HG03039 (cell line): ENCODE measurements around the gene KCNJ11.
A peak's percentile ranks its signal among the peaks of the same experiment; 100 is the strongest.

ENCODE experiments used
- ATAC-seq: cut with Tn5 transposase; IDR thresholded peaks from one replicate; pipeline ENCODE4 v1.9.1; 2021; ENCODE audit warnings: mild to moderate bottlenecking, moderate library complexity; ENCODE audit not compliant: unreplicated experiment

The KCNJ11 gene

DNA sequence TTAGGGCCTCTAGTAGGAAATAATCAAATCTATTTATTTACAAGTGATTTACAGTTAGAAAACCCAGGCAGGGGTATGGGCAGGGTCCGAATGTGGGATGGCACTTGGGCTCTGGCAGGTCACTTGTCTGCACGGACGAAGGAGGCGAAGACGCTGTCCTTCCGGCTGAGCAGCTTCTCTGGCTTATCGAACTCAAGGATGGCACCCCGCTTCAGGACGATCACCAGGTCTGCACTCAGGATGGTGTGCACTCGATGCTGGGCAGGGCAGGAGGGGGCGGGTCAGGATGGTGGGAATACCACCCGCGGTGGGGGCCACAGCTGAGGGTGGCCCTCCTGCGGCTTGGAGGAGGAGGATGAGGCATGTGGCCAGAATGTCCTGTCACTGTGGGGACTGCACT lies 4.4 kb upstream of the KCNJ11 start:
- ATAC-seq, result no peak

DNA sequence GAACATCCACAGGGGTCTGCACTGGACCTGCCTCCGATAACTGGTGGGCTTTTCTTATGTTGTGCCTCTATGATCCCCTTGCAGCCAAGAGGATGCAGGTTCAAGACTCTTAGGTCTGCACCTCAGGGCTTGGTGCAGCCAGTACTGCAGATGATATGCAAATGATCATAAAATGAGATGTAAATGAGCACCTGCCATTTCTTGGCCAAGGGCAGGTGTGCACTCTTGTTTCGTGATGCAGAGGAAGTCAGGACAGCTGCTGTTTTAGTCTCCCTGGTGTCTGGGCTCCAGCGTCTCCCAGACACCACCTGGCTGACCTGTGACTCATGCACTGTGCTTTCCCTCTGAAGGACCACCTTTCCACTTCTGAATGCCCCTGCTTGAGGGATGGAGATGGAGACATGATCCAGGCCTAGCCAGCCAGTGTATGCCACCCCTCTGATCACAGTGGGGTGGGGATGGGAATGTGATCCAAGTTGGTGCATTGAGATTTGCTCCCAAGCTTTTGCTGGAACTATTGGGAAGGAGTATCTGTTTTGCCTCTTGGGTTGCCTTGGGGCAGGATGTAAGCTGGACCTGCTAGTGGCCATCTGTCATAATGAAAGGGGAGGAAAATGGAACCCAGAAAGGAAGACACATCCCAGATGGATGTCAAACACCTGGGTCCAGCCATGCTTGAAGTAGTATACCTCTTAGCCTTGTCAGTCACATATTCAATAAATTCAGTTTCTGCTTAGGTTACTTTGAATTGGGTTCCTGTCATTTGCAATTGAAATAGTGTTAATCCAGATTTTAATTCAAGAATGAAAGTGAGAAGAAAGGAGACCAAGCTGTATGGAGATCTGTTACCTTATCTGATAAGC lies 3.3 kb upstream of the KCNJ11 start:
- ATAC-seq, result no peak

DNA sequence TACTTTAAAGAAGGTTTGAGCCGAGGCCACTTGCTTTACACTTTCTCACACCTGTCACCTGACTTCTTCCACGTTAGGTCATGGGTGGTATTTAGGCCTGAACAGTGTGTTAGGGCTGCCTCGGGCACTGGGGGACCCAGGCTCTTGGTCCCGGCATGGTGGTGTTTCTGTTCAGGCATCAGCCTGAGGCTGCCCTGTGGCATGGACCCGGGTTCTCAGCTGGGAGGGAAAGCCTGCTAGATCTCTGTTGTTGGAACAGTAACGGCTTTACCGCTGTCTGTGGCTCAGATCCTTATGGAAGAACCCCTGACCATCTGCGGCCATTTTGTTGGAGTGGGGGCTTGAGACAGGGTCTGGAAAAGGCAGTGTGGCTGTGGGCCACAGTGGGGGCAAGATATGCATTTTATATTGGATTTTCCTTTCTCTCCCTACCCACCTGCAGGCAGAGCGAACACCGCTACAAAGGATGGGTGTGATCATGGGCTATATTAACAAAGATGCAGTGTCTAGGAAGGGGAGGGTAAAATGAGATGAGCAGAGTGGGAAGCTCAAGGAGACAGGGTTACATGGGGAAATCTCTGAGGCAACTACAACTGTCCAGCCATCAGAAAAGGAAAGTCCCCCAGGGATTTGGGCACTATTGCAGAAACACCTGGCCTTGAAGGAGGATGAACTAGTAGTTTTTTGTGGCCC lies 1.6 kb upstream of the KCNJ11 start:
- no peak for ATAC-seq

DNA sequence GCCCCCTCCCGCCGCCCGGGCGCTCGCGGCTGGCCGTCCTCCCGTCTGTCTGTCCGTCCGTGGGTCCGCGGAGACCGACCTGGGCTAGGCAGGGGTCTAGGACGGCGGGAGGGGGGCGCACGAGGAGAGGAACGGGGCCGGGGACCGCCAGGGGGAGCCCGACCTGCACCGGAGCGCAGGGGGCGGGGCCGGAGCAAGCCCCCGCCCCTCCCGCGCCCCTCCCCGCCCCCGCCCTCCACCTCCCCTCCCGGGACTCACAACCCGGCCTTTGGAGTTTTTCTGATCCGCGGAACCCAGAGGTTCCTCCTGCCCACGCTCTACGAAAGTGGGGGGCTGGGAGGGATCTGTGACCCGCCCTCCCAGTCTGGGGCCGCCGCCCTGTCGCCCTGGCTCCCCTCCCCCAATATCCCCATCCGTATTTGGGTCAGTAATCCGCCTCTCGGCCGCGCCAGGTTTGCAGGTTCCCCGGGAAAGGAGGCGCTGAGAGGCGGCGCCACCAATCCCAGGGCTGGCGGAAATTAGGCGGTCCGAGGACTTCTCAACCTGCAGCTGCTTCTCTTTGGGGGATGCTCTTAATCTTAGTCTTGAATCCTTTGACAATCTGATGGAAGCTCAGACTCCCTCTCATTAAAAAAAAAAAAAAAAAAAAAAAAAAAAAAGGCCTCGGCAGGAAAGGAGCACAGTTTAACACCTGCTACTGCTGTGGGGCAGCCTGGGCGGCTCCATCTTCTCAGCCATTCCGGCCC lies 925 bp upstream of the KCNJ11 start:
- peak; percentile 55 for ATAC-seq

DNA sequence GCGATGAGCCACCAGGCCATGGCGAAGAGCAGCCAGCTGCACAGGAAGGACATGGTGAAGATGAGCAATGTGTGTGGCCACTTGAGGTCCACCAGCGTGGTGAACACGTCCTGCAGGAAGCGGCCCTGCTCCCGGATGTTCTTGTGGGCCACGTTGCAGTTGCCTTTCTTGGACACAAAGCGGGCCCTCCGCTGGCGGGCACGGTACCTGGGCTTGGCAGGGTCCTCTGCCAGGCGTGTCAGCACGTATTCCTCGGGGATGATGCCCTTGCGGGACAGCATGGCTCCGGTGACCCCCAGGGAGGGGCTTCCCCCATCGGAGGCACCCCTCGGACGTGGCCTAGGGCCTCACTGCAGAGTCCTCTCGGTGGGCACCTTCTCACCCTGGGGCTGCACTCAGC lies 648 bp downstream of the KCNJ11 start:
- no peak for ATAC-seq

DNA sequence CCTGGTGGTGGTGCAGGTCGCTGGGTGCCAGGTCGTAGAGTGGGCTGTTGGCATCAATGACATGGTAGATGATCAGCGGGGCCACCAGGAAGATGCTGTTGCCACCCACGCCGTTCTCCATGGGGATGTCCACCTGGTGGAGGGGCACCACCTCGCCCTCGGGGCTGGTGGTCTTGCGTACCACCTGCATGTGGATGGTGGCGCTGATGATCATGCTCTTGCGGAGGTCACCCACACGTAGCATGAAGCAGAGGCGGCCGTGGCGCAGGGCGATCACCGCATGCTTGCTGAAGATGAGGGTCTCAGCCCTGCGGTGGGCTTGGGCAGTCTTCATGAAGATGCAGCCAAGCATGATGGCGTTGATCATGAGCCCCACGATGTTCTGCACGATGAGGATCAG lies 1.2 kb downstream of the KCNJ11 start:
- no peak for ATAC-seq

DNA sequence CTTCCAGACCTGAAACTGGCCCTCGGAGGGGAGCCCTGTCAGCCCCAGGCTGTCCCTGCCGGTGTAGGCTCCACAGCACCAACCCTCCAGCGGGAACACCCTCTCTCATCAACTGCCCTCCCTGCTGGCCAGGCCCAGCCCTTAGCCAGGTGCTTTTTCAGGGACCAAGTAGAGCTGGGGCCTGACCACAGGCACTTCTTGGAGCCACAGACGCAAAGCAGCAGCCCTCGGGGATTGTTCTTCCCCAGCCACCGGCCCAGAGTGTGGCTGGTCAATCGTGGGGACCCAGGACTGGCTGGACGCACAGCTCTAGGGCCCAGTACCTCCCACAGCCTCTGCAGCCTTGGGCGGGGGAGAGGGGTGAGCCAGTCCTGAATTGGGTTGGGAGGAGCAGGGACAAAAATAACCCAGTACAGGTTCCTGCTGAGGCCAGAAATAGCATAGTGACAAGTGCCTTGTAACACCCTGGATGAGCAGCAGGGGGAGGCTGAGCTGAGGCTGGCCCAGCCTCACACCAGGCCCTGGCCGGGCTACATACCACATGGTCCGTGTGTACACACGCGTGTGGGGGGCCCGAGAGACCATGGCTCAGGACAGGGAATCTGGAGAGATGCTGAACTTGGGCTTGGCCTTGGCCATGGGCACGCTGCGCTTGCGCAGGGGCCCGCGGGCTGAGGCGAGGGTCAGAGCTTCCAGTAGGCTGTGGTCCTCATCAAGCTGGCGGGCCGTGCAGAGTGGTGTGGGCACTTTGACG lies 2.0 kb downstream of the KCNJ11 start:
- peak; percentile 53 for ATAC-seq

DNA sequence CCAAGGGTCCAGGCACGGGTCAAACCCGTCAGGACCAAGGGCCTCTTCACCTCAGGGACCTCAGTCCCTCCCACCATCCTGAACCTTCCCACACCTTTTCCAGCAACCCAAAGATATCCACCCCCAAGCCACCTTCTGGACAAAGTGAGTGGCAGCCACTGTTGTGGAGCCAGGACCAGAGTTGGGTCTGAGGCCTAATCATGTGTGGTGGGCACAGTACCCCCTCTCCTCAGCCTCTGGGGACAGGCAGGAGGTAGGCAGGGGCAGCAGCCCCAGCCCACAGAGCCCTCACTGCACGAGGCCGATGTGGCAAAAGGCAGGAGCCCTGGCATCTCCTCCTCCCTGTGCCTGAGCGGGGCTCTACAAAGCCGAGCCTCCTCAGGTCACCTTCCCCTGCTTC lies 2.5 kb downstream of the KCNJ11 start:
- ATAC-seq, result no peak

DNA sequence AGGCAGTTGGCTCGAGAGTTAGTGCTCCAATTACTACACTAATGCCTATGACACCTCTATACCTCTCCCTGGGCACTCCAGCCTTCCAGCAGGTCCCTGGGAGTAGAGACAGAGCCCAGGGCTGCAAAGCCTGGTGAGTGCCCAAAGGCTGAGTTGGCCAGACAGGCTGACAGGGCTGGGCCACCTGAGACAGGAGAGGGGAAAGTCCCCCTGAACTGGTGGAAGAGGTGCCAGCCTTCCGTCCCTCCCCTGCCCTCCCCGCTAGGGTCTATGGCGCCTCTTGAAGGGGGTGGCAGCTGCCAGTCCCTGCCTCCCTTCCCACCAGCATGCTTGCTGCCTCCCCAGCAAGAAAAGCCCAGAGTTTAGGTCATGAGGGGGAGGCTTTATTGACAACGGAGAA lies 3.0 kb downstream of the KCNJ11 start:
- ATAC-seq, result no peak

DNA sequence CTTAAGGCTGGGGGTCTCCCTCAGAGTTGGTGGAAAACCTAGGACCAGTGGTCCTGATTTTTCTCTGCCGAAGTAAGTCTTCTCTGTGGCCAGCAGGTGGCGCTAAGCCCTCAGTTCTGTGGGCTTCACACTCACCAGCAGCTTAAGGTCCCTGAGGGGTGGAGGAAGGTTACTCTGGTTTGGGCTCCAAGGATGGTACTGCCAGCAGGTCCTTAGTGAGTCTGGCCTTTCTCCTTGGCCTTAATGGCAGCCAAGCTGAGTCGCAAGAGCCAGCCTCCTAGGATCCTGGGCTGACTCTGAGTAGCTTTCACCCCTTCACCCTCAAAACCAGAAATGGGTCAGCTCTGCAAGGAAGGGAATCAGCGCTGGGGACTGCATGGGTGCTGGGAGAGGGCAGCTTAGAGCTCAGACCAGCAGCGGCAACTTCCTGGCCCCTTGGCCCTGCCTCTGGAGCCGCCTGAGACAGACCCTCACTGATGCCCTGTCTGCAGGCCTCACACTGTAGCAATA lies 4.4 kb downstream of the KCNJ11 start:
- no peak for ATAC-seq

DNA sequence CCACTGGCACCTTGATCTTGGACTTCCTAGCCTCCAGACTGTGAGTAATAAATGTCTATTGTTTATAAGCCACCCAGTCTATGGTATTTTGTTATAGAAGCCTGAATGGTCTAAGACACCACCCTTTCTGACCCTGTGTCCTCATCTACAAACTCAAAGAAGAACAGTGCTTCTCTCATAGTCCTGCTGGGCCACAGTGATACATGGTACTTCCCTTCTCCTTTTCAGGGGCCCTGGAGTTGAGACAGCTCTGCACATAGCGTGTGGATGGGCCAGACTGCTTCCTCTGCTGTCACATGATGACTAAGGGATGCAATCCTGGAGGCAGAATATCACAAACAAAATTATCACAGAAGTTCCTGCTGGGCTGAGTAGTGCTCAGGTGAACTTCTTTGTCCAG lies 5.0 kb downstream of the KCNJ11 start:
- ATAC-seq, result no peak

DNA sequence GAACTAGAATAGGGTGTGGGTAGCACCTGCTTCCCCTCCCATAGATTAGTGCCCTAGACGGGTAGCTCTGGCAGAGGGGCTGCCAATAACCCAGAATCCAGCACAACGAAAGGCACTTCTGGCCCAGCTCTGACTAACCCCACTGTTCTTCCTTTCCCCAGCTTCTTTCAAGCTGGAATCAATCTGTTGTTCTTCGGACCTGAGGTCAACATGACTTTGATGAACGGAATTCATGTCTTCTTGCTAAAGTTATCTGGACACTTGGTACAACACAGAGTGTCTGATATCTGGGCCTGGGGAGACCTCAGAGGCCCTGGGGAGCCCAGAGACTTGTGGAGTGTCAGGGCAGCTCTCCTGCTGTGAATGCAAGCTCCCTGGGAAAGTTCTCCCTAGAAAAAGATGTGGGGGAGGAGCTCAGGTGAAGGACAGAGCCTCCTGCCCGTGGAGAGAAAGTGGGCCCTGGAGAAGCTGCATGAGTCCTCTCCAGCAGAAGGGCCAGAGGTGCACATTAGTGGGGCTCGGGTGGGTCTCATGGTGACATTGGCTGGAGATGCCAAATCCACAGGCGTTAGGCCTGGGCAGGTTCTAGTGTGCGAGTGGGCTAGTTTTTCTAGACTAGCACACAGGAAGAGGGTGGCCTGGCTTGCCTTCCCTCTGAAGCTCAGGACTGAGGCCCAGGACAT lies 6.3 kb downstream of the KCNJ11 start:
- no peak for ATAC-seq

DNA sequence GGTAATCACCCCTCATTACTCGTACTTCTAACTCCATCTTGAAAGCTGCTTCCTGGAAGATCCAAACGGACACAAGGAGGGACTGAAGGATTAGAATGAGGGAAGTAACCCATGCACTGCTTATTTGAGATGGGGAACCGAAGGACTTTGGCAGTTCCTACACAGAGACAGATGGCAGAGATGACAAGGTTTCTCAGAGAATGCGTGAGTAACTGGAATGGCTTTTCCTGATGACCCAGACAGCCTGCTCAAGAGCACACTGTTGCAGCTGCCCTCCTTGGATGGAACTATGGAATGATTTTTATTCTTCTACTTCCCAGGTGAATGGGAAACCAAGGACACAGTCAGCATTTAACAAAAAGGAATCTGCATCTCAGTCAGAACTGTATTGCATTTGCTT lies 7.3 kb downstream of the KCNJ11 start:
- ATAC-seq, result no peak

DNA sequence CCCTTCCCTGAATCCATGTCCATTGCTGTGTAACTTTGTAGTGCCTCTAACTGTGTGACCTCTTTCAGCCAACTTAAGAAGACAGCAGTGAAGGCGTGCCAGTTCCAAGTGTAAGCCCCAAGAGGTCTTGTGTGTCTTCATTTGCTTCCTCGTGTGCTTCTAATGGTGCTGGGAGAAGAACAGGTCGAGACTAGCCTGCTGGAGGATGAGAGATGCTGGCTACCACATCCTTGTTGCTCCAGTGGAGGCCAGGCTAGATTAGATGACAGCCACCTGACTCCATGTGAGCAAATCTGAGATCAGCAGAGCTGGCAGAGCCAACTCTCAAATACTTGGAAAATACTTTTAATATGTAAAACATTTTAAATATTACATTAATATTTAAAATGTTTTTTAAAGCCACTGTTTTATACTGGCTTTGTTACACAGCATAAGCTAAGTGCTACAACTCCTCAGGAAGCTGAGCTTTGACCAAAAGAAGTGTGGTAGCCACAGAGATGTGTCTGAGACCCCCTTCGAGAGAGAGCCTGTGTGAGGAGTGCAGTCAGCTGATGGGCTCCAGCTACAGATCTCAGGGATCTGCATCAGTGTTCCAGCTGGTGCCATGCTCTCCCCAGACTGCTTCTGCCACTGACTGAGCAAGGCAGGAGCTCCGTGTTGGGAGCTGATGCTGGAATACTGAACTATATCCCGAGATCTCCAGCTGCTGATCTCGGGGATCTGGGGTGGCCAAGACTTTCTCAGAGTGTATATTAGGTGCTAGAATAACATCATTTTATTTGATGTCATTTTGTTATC lies 8.9 kb downstream of the KCNJ11 start:
- ATAC-seq, result no peak

DNA sequence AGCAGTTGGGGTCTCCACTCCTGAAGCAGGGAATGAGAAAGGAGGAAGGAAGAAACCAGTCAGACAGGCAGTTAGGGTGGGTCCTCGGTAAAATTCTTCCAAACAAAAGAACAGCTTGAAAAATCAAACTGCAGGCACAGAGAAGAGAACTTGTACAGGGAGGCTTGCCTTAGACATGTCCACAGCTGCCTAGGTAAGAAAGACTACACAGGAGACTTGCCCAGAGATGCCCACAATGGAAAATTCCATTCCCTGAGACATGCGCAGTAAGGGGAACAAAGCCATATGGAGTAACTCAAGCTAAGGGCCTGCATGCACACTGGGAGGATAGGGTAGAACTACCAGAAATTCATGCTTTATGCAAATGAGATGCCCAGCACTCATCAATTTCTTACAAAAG lies 9.8 kb downstream of the KCNJ11 start:
- ATAC-seq, result no peak

DNA sequence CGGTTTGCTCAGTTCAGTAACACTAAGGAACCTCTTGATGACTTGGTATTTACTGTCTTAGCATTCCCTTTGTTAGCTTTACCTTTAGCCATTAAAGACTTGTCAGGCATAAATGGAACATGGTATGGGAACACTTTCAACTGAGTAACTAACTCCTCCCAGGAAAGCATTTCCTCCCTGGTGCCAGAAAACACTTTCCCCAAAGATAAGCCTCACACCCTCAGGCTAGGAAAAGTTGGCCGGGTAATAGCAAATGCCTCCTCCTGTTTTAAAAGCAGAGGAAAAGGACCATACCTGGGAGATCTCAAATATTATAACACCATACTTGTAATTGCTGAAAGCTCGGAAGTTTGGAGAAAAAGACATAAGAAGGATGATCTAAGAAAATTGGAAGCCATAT lies 12.0 kb downstream of the KCNJ11 start:
- no peak for ATAC-seq

DNA sequence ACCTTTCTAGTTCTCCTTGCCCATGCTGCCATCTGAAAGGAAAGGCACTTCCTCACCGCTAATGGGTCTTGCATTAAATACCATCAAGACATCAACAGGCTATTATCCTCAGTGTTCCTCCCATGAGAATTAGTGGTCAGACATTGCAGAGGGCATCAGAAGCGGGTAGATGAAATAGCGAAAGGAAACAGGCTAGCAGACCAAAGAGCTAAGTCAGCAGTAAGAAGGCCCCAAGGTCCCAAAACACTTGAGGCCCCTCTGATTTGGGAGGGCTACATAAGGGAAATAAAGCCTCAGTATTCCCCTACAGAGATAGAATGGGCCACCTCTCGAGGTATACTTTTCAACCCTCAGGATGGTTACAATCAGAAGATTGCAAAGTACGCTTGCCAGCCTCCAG lies 12.9 kb downstream of the KCNJ11 start:
- ATAC-seq, result no peak

DNA sequence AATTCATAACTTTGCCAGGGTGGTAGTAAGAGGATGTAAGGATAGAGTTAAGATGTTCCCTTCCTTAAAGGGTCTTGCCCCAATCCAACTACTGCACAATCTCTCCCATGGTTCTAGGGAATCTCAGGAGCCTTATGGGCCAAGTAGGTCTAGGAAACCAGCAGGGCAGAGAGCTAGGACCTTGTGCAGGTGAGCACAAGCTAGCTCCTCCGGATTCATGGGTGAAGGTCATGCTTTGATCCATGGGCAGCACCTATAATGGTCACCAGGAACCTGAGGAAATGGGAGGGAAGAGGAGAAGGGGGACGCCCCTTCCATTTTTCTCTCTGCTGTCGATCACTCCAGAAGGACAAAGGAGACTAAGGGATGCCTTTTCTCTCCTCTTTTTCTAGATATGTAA lies 16.8 kb downstream of the KCNJ11 start:
- ATAC-seq, result no peak

DNA sequence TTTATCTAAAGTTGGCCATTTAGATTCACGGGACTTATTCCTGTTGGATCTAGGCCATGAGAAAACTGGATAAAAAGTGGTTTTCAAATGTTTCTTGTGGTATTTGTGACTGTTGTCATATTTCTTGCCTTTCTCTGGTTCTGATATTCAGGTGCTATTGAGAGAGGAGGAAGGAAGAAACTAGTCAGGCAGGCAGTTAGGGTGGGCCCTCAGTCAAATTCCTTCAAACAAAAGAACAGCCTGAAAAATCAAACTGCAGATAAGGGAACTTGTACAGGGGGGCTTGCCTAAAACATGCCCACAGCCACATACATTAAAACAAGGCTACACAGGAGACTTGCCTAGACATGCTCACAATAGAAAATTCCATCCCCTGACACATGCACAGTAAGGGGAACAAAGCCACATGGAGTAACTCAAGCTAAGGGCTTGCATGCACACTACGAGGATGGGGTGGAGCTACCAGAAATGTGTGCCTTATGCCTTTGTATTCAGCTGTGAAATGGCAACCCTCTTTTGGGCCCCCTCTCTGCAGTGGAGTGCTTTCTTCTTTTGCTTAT lies 18.7 kb downstream of the KCNJ11 start:
- ATAC-seq, result no peak
